Measurements from ENCODE around the gene TET1. TPM values are rescaled to one million over a fixed set of nuclear protein-coding genes. Genes with fewer than 3 reads are reported as not detected.

Gene TET1
- total RNA-seq, 1 donor from 2014 or later = 20.4 TPM

DNA sequence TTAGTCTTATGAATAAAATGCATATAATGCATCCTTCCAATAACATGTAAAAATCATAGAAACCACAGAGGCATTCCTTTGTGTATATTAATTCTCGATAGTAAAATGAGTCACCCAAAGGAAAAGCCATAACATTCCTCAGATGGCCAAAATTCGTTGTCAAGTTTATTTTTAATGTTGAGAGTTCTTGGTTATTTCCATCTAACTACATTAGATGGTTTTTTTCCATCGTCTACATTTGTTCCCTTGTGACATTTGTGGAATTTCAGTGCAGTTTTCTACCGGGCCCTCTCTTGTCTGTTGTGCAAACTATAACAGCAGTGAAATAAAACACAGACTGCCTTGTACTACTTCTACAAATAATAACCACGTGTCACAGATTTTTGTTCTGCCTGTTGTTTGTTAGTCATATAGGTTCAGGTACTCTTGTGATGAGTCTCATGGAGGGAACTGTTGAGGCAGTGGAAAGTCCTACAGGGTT, 106.2 kb downstream of the TET1 start:
- no peak overlapping the region for H3K4me3 Mint-ChIP-seq (ENCODE audit: unreplicated experiment)
- no peaks in the 10 kb centered on the region for H3K9me3 Mint-ChIP-seq (ENCODE audit: unreplicated experiment)
- H3K27ac Mint-ChIP-seq (ENCODE audit: unreplicated experiment) = peak overlapping the region; percentile 87
- TF ChIP-seq, protein P1, sequence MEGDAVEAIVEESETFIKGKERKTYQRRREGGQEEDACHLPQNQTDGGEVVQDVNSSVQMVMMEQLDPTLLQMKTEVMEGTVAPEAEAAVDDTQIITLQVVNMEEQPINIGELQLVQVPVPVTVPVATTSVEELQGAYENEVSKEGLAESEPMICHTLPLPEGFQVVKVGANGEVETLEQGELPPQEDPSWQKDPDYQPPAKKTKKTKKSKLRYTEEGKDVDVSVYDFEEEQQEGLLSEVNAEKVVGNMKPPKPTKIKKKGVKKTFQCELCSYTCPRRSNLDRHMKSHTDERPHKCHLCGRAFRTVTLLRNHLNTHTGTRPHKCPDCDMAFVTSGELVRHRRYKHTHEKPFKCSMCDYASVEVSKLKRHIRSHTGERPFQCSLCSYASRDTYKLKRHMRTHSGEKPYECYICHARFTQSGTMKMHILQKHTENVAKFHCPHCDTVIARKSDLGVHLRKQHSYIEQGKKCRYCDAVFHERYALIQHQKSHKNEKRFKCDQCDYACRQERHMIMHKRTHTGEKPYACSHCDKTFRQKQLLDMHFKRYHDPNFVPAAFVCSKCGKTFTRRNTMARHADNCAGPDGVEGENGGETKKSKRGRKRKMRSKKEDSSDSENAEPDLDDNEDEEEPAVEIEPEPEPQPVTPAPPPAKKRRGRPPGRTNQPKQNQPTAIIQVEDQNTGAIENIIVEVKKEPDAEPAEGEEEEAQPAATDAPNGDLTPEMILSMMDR (IDR thresholded peaks at IDR 0.05) = no peak
- H3K27me3 Mint-ChIP-seq (ENCODE audit: unreplicated experiment) = no peaks in the 10 kb centered on the region
- peaks cover 29% of the 10 kb centered on the region for H3K36me3 Mint-ChIP-seq (ENCODE audit: unreplicated experiment)
- peaks cover 24% of the 10 kb centered on the region for H3K4me1 Mint-ChIP-seq (ENCODE audit: unreplicated experiment)
- no peak for DNase-seq (ENCODE audit: extremely low spot score, unreplicated experiment)

DNA sequence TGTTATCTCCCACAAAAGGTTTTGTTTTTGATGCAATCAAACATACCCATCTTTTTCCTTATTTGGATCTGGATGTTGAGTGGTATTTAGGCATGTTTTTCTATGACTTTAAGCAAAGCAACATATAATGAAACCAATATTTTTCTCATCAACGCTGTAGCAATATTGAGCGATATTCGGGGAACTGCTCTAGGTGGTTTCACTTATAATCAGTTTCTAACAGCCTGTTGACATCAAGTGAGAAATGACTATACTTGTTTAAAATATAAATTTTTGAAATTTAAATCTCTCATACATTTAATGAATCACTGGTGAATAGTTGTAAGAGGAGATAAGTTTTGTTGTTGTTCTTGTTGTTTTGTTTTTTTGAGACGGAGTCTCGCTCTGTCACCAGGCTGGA, 108.1 kb downstream of the TET1 start:
- Mint-ChIP-seq H3K36me3 (ENCODE audit: unreplicated experiment) (peaks cover 32% of the 10 kb centered on the region), H3K27ac (ENCODE audit: unreplicated experiment) (peak overlapping the region; percentile 2), H3K4me1 (ENCODE audit: unreplicated experiment) (peaks cover 24% of the 10 kb centered on the region), H3K4me3 (ENCODE audit: unreplicated experiment) (no peak overlapping the region), H3K9me3 (ENCODE audit: unreplicated experiment) (no peaks in the 10 kb centered on the region), H3K27me3 (ENCODE audit: unreplicated experiment) (no peaks in the 10 kb centered on the region)
- DNase-seq (ENCODE audit: extremely low spot score, unreplicated experiment) = no peak
- TF ChIP-seq, protein P1 (IDR thresholded peaks at IDR 0.05) = no peak

DNA sequence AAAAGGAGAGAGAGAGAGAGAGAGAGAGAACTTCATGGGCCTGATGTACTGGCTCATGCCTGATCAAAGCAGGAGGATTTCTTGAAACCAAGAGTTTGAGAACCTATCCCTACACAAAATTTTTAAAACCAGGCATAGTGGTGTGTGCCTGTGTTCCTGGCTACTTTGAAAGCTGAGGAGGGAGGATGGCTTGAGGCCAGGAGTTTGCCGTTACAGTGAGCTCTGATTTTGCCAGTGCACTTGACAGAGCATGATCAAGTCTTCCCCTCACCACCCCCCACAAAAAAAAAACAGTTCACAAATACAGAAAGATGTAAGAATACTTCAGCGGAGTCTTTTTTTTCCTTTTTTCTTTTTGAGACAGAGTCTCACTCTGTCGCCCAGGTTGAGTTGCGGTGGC, 108.8 kb downstream of the TET1 start:
- no peak for DNase-seq (ENCODE audit: extremely low spot score, unreplicated experiment)
- H3K36me3 Mint-ChIP-seq (ENCODE audit: unreplicated experiment) = peaks cover 35% of the 10 kb centered on the region
- H3K27me3 Mint-ChIP-seq (ENCODE audit: unreplicated experiment) = no peaks in the 10 kb centered on the region
- no peak overlapping the region for H3K27ac Mint-ChIP-seq (ENCODE audit: unreplicated experiment)
- TF ChIP-seq, protein P1 (IDR thresholded peaks at IDR 0.05) = no peak
- no peak overlapping the region for H3K4me3 Mint-ChIP-seq (ENCODE audit: unreplicated experiment)
- peaks cover 24% of the 10 kb centered on the region for H3K4me1 Mint-ChIP-seq (ENCODE audit: unreplicated experiment)
- H3K9me3 Mint-ChIP-seq (ENCODE audit: unreplicated experiment) = no peaks in the 10 kb centered on the region

DNA sequence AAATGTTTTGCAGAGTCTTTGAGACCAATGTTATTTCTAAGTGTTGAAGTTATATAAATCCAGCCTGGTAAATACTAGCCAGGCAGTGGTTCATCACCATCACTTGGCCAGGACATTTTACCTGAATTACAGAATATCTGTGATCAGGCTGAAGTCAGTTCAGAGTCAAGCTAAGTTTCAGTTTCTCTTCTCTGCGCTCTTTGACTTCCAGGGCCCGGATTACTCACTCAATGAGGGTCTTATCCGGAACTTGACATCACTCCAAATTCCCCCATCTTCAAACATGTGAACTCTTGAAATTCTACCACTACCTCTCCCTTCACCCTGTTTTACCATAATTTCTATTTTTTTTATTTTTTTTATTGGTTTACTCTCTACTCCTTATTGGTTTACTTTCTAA, 124.3 kb downstream of the TET1 start:
- no peak overlapping the region for H3K4me3 Mint-ChIP-seq (ENCODE audit: unreplicated experiment)
- H3K36me3 Mint-ChIP-seq (ENCODE audit: unreplicated experiment) = peaks cover 52% of the 10 kb centered on the region
- H3K9me3 Mint-ChIP-seq (ENCODE audit: unreplicated experiment) = no peaks in the 10 kb centered on the region
- H3K4me1 Mint-ChIP-seq (ENCODE audit: unreplicated experiment) = no peaks in the 10 kb centered on the region
- TF ChIP-seq, protein P1 (IDR thresholded peaks at IDR 0.05) = no peak
- H3K27ac Mint-ChIP-seq (ENCODE audit: unreplicated experiment) = no peak overlapping the region
- no peak for DNase-seq (ENCODE audit: extremely low spot score, unreplicated experiment)
- no peaks in the 10 kb centered on the region for H3K27me3 Mint-ChIP-seq (ENCODE audit: unreplicated experiment)

DNA sequence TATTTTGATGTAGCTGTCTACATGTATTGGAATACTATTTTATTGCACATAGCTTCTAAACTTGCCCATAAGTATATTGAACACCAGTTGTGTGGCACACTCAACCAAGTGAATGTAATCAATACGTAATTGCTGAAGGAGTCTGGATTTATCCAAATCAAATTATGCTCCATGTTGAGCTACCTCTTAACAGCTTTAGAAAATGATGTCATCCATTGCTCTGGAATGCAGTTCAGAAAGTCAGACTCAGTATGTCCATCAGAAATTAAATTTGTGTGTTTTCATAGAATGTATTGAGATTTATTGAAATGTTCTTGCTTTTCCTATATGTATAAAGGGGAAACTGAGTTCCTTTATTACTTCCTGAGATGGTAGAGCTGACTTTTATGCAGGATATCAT, 135.9 kb downstream of the TET1 start:
- DNase-seq (ENCODE audit: extremely low spot score, unreplicated experiment) = no peak
- peaks cover 22% of the 10 kb centered on the region for H3K36me3 Mint-ChIP-seq (ENCODE audit: unreplicated experiment)
- no peak overlapping the region for H3K4me3 Mint-ChIP-seq (ENCODE audit: unreplicated experiment)
- no peak overlapping the region for H3K27ac Mint-ChIP-seq (ENCODE audit: unreplicated experiment)
- no peaks in the 10 kb centered on the region for H3K27me3 Mint-ChIP-seq (ENCODE audit: unreplicated experiment)
- H3K9me3 Mint-ChIP-seq (ENCODE audit: unreplicated experiment) = no peaks in the 10 kb centered on the region
- TF ChIP-seq, protein P1 (IDR thresholded peaks at IDR 0.05) = no peak
- peaks cover 8% of the 10 kb centered on the region for H3K4me1 Mint-ChIP-seq (ENCODE audit: unreplicated experiment)

Measured in osteocyte (in vitro differentiated cells).